ENCODE results near the gene ZNF275. TPM values are rescaled to one million over a fixed set of nuclear protein-coding genes. Genes with fewer than 3 reads are reported as not detected.

The ZNF275 gene
- total and polyA plus RNA-seq, 12 donors: 2.3 to 10.1 (median 7.2) TPM

DNA sequence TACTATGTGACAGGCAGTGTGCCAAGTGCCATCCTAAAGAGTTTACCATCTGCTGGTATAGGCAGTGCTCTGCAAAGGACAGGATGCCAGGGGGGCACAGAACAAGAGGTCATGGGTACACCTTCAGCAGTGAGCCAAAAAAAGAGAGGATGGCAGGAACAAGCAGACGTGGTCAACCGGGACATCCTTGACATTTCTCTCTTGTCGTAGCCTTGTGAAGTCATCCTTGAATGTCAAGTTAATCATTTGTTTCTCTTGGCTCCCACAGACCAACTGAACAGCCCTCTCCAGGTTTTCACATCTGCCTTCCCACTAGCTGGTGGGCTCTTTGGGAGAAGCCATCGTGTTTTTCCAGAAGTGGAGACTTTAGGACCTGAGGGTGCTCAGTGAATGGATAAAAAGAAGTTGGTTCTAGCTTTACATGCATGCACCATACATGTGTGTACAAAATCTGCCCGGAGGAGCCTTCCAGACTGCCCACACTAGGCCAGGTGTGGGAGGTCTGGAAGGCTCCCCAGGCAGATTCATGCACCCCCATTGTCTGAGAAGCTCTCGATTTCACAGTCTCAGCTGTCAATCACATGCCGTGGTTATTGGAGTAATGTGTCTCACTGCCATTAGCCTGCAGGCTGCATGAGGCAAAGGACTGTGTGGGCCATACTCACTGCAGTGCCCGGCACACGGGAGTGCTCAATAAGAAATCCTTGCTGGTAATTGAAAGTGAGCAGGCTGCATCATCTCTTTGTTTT is 28.8 kb upstream of the ZNF275 start:
- WGBS, 2 donors: 77% methylated on average over 9 of the region's 9 CpGs
- intact Hi-C loops (cut with DNase I): no loop called here
- Histone ChIP-seq H3K4me3 (no peak overlapping the region), H3K9me3 (no peaks in the 10 kb centered on the region), H3K4me1 (no peaks in the 10 kb centered on the region), H3K27me3 (peaks cover 0 to 60% (median 0%) of the 10 kb centered on the region in 7 donors), H3K36me3 (no peaks in the 10 kb centered on the region), H3K27ac (no peak overlapping the region)
- ATAC-seq: no peak
- no peak for DNase-seq
- TF ChIP-seq, protein P1, sequence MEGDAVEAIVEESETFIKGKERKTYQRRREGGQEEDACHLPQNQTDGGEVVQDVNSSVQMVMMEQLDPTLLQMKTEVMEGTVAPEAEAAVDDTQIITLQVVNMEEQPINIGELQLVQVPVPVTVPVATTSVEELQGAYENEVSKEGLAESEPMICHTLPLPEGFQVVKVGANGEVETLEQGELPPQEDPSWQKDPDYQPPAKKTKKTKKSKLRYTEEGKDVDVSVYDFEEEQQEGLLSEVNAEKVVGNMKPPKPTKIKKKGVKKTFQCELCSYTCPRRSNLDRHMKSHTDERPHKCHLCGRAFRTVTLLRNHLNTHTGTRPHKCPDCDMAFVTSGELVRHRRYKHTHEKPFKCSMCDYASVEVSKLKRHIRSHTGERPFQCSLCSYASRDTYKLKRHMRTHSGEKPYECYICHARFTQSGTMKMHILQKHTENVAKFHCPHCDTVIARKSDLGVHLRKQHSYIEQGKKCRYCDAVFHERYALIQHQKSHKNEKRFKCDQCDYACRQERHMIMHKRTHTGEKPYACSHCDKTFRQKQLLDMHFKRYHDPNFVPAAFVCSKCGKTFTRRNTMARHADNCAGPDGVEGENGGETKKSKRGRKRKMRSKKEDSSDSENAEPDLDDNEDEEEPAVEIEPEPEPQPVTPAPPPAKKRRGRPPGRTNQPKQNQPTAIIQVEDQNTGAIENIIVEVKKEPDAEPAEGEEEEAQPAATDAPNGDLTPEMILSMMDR (IDR thresholded peaks at IDR 0.05): no peak

DNA sequence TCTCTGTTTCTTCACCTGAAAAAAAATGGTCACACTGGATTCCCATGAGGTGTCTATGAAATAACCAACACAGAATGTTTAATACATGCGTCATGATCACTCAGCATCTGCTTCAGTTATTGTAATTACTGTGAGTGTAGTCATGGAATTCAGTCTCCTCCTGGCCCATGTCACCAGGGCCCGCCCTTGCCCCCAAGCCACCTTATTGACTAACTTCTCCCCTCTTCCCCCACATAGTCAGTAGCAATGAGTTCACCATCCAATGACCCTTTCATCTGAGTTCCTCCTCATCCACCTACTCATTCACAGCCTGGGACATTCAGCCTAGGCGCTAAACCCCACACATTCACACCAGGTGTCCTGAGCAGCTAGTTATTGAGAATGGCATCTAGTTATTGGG is 28.0 kb upstream of the ZNF275 start:
- ATAC-seq: no peak
- intact Hi-C loops (cut with DNase I): no loop called here
- TF ChIP-seq, protein P1 (IDR thresholded peaks at IDR 0.05): no peak
- no peak overlapping the region for H3K4me3 ChIP-seq
- no peak for DNase-seq
- 91 to 96% methylated on average over 3 of the region's 3 CpGs for WGBS, 2 donors
- no peaks in the 10 kb centered on the region for H3K9me3 ChIP-seq
- H3K4me1 ChIP-seq: no peaks in the 10 kb centered on the region
- H3K36me3 ChIP-seq: no peaks in the 10 kb centered on the region
- no peak overlapping the region for H3K27ac ChIP-seq
- peaks cover 0 to 61% (median 0%) of the 10 kb centered on the region in 7 donors for H3K27me3 ChIP-seq

DNA sequence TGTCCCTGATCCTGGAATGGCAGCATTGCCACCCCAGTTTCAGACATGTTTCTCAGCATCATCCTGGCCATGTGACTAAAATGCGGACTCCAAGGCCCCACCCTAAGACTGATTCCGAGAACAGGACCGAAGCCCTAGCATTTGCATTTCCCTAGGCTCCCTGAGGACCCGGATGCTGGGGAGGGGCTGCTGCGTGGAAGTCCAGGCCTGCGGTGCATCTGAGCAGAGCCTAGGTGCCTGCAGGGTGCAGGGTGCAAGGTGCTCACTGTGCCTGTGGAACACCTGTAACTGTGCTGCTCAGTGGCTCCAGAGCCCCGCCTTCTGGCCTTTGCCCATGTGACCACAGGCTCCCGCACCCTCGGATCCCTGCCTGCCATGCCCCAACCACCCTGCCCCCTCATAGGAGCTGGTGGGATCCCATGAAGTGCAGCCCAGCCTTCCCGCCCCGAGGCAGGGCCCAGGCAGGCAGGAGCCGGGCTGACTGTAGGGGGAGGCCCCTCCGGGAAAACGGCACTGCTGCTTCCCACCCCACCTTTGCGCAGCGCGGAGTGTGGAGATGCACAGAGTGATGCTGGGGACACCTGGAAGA is 27.3 kb upstream of the ZNF275 start:
- no peaks in the 10 kb centered on the region for H3K9me3 ChIP-seq
- no peak overlapping the region for H3K27ac ChIP-seq
- WGBS, 2 donors: 81 to 92% methylated on average over 17 of the region's 17 CpGs
- H3K27me3 ChIP-seq: peaks cover 0 to 61% (median 0%) of the 10 kb centered on the region in 7 donors
- TF ChIP-seq, protein P1 (IDR thresholded peaks at IDR 0.05): no peak
- no peaks in the 10 kb centered on the region for H3K36me3 ChIP-seq
- no peak overlapping the region for H3K4me3 ChIP-seq
- intact Hi-C loops (cut with DNase I): no loop called here
- no peaks in the 10 kb centered on the region for H3K4me1 ChIP-seq
- DNase-seq: no peak
- ATAC-seq: no peak

DNA sequence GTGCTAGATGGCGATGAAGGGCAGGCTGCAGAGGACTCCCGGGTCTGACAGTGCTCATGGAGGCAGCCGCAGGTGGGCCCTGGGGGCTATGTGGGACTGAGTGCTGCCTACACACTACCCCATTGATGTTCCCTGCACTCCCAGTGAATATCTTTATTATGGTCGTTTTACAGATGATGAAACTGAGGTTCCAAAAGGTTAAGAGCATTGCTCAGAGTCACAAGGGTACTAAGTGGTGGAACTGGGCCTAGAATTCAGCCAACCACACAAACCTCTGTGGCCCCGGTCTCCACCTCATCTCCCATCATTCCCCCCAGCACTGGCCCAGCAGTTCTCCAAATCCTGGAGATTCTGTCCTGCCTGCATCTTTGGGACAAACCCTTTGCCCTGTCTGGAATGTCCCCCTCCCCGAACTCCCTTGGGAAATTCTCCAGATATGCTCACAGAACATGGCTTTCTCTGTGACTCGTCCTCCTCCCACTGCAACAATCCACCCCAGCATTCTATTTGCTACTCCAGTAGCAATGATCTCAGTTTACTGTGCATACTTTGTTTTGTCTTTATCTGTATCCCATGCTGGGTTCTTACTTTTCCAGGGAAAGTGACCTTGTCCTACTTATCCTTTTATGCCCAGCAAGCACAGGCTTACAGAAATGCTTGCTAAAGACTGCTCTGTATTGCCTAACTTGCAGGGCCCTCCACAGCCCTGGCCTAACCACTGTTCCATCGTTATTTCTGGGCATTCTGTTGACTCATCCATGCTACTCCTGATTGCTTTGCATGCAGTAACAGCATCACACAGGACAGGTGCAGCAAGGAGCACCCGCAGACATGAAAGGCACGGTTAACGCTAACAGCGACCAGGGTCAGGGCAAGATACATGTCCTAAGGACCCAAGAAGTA is 26.4 kb upstream of the ZNF275 start:
- Histone ChIP-seq H3K27me3 (peaks cover 0 to 52% (median 0%) of the 10 kb centered on the region in 7 donors), H3K36me3 (no peaks in the 10 kb centered on the region), H3K4me1 (no peaks in the 10 kb centered on the region), H3K9me3 (no peaks in the 10 kb centered on the region), H3K27ac (no peak overlapping the region), H3K4me3 (no peak overlapping the region)
- intact Hi-C loops (cut with DNase I): no loop called here
- TF ChIP-seq, protein P1 (IDR thresholded peaks at IDR 0.05): no peak
- ATAC-seq (no peak), DNase-seq (no peak)
- 69 to 70% methylated on average over 12 of the region's 12 CpGs for WGBS, 2 donors
